SIG-M5 treated with dmso at 0.1 percent for 504 hours (cell line): ENCODE results near the gene ARHGEF17.
A peak's percentile ranks its signal among the peaks of the same experiment; 100 is the strongest.

ENCODE experiments used
- DNase-seq: peaks from one replicate; lab custom pipeline; 2025; ENCODE audit not compliant: unreplicated experiment; lab: John Stamatoyannopoulos, UW

ARHGEF17 gene

DNA sequence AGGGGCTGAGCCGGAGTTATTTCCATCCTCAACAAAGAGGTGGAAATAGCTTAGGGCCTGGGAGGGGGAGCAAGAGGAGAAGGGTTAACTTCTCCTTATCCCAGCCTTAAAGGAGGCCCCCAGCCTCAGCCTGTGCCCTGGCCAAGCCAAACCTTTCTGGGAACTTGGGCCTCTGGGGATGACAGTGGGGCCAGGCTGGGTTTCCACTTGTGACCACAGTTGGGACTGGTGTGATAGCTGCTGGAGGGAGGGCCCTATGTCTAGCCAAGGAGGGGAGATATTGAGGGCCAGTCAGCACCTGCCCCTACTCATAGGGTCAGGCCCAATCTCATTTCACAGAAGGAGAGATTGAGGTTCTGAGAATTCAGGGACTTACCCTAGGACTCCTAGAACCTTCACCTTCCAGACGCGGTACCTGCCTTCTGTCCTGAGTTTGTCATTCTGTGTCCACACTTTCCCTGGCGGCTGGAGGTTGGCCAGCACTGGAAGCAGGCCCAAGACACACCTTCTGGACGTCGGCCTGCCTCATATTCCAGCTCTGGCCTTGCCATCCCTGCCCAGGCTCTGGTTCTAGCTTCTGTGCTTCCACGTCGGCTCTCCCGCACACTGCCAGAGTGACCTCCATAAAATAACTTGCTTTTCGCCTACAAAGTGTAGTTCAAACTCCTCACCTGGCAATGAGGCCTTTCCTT, 71.3 kb downstream of the ARHGEF17 start:
- DNase-seq: no peak

DNA sequence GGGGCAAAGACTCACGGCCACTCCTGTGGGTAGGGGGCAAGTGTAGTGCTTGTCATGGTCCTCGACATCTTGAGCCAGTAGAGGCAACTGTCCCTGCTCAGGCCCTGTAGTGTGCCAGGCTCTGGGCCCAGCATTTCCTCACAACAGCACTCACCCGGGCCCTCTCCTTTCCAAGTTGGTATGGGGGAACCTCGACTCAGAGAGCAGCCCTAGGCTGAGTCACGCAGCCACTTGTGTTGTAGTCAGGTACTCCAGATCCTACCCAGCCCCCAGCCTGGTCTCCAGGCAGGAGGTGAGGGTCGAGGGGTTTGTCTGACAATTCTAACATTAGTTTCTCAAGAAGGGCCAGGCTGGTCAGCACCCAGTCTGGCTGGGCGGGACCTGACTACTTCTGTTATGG, 72.3 kb downstream of the ARHGEF17 start:
- DNase-seq: no peak

DNA sequence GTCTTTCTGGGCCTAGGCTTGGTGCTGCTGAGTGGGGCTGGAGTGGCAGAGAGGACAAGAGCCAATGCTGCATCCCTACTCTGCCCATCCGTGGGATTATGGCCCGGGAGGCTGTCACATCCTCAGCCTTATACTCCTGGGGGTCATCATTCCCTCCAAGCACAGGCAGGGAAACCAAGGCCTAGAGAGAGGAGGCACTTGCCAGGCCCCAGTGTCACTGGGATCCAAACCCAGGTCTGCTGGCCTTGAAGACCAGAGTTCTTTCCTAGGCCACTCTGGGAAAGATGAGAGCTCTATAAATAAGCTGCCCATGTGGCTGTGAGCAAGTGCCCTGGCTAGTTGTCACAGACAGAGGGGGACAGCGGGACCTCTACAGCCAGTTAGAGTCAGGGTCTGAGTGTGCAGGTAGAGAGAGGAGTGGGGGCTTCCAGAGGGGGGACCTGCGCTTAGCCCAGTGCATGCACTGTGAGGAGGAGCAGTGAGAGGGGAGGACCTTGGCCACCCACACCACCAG, 72.9 kb downstream of the ARHGEF17 start:
- no peak for DNase-seq

DNA sequence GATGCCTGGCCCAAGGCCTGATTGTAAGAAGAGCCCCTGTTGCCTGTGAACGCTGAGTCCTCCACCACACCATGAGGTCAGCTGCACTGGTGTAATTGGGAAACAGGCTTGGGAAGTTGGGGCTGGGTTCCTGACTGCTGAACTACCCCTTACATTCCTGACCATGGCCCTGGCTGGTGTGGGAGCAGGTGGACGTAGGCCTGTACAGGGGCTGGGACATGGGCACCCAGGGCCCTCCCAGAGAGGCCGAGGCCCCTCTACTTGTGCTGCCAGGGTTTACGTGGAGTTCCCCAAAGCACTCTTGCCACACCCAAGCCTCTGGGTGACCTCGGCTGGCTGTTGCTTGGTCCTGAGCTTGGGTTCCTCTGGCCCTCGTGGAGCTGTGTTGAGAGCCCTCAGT, 73.5 kb downstream of the ARHGEF17 start:
- no peak for DNase-seq

DNA sequence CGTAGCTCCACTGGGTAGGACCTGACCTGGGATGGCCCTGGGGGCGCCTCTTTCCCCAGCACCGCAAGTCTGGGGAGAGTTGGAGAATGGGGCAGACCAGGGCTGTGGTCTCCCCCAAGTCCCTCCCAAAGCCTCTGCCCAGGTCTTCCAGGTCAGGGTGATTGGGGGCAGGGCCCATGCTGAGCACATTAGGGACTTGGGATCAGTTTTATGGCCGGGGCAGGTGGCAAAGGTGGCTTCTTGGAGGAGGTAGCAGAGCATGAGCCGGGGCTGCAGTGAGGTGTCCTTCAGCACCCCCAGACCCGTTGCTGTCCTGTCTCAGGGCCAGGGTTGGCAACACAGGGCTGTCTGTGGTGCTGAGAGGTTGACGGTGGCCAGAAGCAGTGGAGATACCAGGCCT, 74.1 kb downstream of the ARHGEF17 start:
- no peak for DNase-seq

DNA sequence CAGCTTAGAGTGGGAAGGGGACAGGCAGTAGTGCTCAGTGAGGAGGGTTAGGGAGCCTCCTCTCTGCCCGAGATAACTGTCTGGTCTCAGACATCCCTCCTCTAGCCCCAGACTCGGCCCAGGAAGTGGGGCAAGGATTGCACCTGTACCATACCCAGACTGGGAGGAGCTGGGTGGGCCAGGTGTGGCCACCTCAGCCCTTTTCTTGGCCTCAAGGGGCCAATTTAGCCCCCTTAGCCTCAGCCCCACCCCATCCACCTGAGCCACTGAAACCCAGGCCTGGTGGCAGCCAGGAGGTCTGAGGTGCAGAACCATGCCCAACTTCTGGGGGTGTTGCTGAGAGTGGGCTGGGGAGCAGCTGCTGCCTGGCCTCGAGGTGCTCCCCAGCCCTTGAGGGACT, 74.7 kb downstream of the ARHGEF17 start:
- DNase-seq: no peak

DNA sequence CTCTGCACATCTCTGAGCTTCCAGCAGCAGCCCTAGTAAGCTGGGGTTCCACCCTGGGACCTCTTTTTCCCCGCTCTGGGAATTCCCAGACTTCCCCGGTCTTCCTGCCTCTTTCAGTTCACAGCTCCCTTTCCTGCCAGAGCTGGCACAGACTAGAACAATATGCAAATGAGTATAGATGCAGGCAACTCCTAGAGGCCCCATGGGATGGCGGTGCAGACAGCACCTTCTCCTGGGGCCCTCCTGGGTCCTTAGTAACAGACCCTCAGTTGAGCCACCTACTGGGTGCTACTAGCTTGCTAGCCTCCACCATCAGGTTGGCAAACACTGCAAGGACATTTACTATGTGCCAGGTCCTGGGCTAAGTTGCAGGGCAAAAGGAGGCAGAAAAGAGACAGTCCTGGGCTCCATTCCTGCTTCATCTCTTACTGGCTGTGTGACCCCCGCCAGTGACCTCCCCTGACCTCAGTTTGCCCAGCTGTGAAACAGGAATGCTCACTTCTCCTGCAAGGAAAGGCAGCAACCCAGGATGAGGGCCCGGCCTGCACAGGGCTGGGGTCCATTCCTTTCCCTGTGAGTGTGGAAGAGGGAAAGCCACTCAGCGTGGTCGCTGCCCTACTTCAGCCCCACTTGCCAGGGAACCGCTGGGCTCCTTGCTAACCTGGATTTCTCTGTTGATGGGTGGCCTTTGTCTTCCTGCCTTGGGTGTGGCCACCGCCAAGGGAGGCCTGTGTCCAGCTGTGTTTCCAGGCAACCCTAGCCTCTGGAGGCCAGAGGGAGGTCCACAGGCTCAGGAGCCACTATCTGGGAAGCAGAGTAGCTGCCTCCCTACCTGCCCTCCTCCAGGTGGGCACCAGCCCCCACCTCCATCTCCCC, 75.4 kb downstream of the ARHGEF17 start:
- DNase-seq: no peak

DNA sequence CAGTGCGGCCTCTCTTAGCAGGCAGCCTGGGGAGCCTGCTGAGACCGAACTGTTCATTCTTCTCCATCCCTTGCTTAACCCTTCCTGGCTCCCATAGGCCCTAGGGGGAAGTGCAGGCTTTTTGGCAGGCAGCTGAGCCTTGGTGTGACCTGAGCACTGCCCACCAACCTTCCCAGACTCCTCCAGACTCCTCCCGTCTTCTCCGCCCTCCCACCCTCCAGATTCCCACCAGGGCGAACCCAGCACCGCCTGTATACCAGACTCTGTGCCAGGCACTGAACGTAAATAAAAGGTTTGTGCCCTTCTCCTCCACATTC, 76.0 kb downstream of the ARHGEF17 start:
- DNase-seq: no peak

DNA sequence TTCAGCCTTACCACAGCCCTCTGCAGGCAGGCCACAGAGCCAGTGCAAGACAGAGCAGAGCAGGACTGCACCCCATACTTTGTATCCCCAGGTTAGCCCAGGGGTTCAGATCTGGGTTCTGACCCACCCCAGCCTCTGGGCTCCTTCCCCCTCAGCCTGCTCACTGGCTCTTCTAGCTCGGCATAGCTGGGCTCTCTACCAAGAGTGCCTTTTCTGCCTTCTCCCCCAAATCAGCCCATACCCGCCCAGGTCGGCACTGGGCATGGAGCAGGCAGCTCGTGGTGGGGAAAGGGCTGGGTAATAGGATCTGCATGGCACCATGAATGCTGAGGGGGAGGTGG, 76.4 kb downstream of the ARHGEF17 start:
- DNase-seq: no peak

DNA sequence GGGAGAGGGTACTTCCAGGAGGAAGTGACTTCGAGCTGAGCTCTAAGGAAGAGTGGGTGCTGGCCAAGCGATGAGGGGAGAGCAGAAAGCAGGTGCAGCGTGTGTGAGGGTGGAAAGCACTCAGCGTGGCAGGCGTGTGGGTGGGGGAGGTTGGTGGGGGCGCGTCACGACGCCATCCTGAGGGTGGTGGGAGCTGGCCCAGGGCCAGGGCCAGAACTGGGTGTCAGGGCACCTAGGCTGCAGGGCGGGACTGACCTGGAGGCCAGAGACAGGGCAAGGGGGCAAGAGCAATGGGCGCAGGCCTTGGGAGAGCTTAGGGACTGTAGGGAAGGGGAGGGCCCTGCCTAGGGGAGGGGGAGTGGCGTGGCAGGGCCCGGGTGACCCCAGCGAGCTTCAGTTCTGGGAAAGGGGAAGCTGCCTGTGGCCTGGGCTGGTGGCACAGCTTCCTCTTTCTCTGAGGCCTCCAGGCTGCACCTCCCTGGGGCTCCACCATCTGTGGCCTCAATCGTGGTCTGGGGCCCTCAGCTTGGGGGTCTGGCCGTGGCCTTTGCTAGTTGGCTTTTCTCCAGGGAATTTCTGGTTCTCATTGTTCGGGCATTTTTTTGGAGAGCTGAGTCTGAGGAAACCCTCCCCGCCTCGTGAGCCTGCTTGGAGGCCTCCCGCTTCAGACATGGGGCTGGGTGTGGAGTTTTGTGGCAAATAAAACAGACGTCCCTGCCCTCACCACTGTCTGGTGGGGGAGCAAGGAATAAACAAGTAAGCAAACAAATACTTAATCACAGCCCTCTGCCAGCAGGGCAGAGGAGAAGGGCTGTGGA, 77.0 kb downstream of the ARHGEF17 start:
- DNase-seq: peak; percentile 87

DNA sequence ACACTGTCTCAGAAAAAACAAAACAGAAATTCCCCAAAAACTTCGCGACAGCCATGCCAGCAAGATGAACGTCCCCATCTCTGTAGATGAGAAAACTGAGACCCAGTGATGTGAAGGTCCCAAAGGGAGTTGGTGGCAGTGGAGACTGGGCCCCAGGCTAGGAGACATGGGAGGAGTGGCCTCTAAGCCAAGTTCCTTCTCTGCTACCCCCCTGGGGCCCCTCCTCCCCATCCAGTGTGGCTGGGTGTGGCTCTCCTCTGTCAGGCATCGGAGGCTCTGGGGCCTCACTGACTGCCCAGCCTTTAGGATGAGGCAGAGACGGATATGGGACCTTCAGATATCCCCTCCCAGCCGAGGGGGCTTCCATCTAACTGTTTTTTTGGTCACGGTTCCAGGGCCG, 77.9 kb downstream of the ARHGEF17 start:
- peak; percentile 67 for DNase-seq

DNA sequence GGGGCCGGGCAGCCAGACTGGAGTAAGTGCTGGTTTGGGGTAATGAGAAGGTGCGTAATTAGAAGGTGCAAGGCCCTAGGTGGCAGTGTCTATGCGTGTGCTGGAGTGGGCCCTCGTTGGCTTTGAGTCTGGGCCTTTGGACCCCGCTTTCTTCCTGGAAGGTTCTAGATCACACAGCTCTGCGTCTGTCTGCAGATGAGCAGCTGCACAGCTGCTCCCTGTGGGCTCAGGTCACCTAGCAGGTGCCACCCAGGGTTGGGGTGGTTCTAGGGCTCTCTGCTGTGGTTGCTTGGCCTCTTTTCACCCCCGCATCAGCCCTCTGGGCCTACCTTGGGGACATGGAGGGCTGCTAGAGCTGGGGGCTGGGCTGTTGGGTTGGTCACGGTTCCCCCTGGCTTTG, 78.5 kb downstream of the ARHGEF17 start:
- DNase-seq: no peak

DNA sequence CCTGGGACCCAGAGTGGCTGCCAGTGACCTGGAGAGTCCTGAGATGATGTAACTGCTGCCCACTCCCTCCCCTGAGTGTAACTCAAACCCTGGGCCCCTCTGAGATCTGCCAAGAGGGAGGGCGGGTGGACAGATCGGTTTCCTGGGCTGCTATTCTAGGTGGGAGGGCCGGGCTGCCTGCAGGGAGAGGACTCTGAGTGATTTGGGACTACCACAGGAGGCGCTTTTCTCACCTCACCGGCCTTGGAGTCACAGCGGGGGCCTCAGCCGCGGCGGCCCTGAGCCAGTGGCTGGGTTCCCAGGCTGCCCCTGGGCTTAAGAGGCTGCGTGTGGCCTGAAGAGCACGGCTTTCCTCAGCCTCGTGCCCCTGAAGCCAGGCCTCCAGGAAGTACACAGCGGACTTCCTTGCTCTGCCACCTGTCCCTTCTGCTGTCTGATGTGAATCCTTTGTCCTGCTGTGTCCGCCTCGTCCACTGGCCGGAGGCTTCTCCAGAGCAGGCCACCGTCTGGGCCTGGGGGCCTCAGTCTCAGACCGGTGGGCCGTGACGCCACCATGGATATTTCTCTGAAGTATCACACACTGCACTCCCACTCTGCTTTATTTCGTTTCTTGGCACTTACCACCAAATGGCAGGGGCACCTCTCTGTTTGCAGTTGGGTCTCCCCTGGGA, 79.7 kb downstream of the ARHGEF17 start:
- DNase-seq: no peak

DNA sequence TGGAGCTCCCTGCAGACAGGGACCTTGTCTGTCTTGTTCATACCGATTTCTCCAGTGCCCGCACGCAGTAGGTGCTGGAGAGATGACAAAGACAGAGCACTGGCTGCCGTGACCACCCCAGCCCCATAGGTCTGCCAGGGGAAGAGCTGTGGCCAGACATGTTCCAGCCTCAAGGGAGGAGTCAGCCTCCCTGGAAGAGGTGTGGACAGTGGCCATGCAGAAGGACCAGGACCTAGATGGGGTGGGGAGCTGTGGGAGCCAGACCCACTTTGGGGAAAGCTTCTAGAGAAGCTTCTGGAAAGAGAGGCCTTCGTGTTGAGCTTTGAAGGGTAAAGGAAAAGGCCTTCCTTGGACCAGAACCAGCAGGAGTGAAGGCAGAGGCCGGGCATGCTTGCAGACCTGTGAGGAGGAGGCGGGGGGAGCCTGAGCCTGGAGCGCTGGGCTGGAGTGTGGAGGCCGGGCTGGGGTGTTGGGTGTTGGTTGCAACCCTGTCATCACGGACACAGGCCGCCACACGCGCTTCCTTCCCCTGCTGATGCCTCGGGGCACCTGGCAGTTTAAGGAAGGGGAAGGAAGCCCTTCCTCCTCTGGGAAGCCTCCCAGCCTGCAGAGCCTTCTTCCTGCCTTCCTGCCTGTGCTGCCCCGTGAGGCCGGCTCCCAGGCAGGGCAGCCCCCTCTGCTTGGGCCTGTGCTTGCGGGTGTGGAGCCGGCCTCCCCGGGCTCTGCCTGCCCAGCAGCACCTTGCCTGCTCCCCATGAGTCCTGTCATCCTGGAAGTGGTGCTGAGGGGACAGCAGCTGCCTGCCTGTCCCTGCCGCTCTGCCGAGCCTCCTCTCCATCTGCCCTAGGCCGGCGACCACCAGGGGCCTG, 80.4 kb downstream of the ARHGEF17 start:
- no peak for DNase-seq

DNA sequence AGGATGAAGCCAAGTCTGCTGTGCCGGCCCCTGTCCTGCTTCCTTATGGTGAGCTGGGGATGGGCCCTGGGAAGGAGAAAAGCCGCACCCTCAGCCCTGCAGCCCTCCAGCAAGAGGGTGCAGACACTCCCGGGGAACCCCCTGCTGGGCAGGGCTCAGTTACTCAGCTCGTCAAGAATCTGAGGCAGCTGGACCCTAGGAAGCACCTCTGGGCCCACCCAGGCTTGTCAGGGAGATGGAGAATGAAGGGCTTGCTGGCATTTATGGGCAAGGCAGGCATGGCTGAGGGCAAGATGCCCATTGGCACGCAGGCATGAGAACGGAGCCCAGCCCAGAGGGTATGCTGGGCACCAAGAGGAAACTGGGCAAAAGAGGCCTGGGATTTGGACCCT, 81.1 kb downstream of the ARHGEF17 start:
- DNase-seq: no peak

DNA sequence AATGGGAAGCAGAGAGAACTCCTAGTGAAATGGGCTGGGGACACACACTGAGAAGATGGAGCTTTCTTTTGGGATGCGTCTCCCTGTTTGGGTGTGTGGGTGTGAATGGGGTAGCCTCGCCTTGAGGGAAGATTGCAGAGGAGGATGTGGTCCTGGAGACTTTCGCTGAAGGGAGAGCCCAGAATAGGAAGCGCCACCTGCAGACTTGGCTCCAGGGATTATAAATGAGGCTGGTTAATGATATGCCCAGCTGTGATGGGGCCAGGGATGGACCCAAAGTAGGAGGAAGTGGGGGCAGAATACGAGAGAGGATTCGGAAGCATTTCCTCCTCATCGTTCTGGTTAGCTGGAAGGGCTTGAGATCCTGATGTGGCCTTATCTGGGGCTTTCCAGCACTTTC, 81.8 kb downstream of the ARHGEF17 start:
- DNase-seq: no peak

DNA sequence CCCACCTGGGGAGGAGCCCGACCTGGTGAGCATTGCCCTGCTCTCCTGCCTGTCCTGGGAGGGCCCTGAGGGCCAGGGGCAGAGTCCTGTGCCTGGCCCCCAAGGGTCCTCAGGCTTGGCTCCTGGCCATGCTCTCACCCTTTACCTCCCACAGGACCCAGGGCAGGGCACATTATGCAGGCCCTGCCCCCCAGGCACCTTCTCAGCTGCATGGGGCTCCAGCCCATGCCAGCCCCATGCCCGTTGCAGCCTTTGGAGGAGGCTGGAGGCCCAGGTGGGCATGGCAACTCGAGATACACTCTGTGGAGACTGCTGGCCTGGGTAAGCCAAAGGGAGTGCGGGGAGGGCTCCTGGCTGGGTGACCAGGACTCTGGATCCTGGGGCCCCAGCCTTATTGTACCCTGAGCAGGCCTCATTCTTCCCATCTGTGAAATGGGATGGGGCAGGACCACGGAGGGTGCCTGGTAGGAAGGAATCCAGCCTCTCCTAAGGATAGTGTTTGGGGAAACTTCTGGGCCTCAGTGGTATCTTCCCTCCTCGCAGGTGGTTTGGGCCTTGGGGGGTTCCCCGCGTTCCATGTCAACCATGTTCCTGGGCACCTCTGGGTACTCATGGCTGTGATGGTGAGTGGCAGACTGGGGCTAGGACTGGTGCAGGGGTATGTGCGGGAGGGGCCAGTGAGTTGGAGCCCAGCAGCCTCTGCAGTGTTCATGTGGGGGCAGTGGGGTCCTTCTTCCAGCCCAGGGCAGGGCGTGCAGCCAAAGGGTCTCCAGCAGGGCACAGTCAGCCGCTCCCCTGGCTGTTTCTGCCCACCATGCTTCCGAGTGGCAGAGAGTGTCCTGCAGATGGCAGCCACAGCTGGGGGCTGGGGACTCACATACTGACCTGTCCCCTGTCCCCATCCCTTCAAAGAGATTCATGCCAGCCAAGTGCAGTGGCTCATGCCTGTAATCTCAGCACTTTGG, 82.8 kb downstream of the ARHGEF17 start:
- no peak for DNase-seq

DNA sequence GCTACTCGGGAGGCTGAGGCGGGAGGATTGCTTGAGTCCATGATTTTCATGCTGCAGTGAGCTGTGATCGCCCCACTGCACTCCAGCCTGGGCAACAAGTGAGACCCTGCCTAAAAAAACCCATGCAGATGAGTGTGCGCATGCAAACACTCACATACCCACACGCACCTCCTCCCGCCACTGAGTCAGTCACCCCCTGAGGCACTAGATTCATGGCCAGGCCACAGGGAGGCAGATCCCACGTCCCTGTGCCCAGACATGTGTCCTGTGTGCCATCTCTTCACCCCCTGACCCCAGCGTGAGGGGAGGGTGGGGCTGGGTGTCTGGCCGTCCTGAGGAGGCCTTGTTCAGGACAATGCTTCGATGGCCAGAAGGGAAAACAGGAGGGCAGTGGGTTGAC, 83.6 kb downstream of the ARHGEF17 start:
- no peak for DNase-seq
